BLaER1 (cell line): Measurements from ENCODE around the gene HMG20A.
A peak's percentile ranks its signal among the peaks of the same experiment; 100 is the strongest.

Experiments used
- H3K27ac ChIP-seq: shearing (Covaris generic); formaldehyde crosslinking; 2 replicates; pipeline ENCODE4 v1.8.1; 2022
- H3K27me3 ChIP-seq: shearing (Covaris generic); formaldehyde crosslinking; 2 replicates; pipeline ENCODE4 v1.8.1; 2022
- H3K36me3 ChIP-seq: shearing (Covaris generic); formaldehyde crosslinking; 2 replicates; pipeline ENCODE4 v1.8.1; 2022
- H3K4me1 ChIP-seq: shearing (Covaris generic); formaldehyde crosslinking; 2 replicates; pipeline ENCODE4 v1.8.1; 2022
- H3K4me2 ChIP-seq: shearing (Covaris generic); formaldehyde crosslinking; 2 replicates; pipeline ENCODE4 v1.8.1; 2022
- H3K4me3 ChIP-seq: shearing (Covaris generic); formaldehyde crosslinking; 2 replicates; pipeline ENCODE4 v1.8.1; 2022
- H3K9ac ChIP-seq: shearing (Covaris generic); formaldehyde crosslinking; 2 replicates; pipeline ENCODE4 v1.8.1; 2022
- H3K9me3 ChIP-seq: shearing (Covaris generic); formaldehyde crosslinking; 2 replicates; pipeline ENCODE4 v1.8.1; 2022
- H4K20me1 ChIP-seq: shearing (Covaris generic); formaldehyde crosslinking; 2 replicates; pipeline ENCODE4 v1.8.1; 2022
- Cebpa-rat ChIP-seq: shearing (Covaris generic); IDR thresholded peaks from 2 replicates; pipeline ENCODE4 v1.8.1; 2022

HMG20A gene

GRCh38 chr15:77415450-77416147 is 5.1 kb upstream of the HMG20A start:
- Histone ChIP-seq H3K27ac (no peak overlapping the region), H3K4me2 (no peak overlapping the region), H3K9ac (no peak overlapping the region), H3K9me3 (no peaks in the 10 kb centered on the region), H3K36me3 (no peaks in the 10 kb centered on the region), H3K4me3 (no peak overlapping the region), H3K4me1 (peaks cover 5% of the 10 kb centered on the region; the same call in 1 of the 2 replicates), H4K20me1 (0 out of 2 replicates have a peak, but pooled peaks cover 17% of the 10 kb centered on the region), H3K27me3 (peaks cover 13% of the 10 kb centered on the region)
- TF ChIP-seq Cebpa-rat, result no peak

DNA sequence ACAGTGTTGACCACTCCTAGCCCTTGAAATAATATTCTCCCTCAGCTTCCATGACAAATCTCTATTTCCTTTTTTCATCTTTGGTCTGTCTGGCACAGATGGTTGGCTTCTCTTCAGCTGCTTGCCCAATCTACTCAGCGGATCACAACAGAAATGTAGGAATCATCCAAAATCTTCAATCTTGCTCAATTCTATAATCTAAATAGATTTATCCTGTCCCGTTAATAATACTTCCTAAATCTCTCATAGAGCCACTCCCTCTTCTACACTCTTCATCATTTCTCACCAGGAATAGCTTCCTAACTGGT is 4.6 kb upstream of the HMG20A start:
- H4K20me1 ChIP-seq, result 0 out of 2 replicates have a peak, but pooled peaks cover 17% of the 10 kb centered on the region
- no peaks in the 10 kb centered on the region for H3K9me3 ChIP-seq
- H3K27me3 ChIP-seq, result peaks cover 13% of the 10 kb centered on the region
- H3K4me1 ChIP-seq, result peaks cover 5% of the 10 kb centered on the region; the same call in 1 of the 2 replicates
- no peaks in the 10 kb centered on the region for H3K36me3 ChIP-seq
- no peak overlapping the region for H3K27ac ChIP-seq
- TF ChIP-seq Cebpa-rat, result no peak
- no peak overlapping the region for H3K9ac ChIP-seq
- H3K4me2 ChIP-seq, result no peak overlapping the region
- no peak overlapping the region for H3K4me3 ChIP-seq

GRCh38 chr15:77416954-77417353 is 3.7 kb upstream of the HMG20A start:
- Histone ChIP-seq H3K4me1 (peaks cover 13% of the 10 kb centered on the region), H3K4me3 (no peak overlapping the region), H3K9me3 (no peaks in the 10 kb centered on the region), H3K27me3 (peaks cover 13% of the 10 kb centered on the region), H3K36me3 (no peaks in the 10 kb centered on the region), H3K27ac (no peak overlapping the region), H4K20me1 (0 out of 2 replicates have a peak, but pooled peaks cover 17% of the 10 kb centered on the region), H3K9ac (no peak overlapping the region), H3K4me2 (no peak overlapping the region)
- no peak for TF ChIP-seq Cebpa-rat

DNA sequence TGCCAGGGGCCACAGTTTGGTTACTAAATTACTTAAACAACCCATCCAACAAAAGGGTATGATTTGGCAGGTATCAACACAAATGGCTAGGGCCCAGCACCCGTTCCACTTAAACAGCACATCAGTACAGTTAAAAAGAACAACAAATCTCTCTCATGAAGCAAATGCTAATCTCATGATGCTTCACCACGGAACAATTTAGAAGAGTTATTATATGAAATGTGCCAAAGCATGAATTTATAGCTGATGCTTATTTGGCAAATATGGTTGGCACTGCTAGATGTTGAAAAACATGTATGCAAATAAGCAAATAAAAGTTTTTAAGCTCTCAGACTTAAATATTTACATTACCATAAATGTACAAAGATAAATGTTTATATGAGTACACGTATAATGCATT is 3.1 kb upstream of the HMG20A start:
- H3K4me2 ChIP-seq, result no peak overlapping the region
- TF ChIP-seq Cebpa-rat, result no peak
- H3K4me1 ChIP-seq, result peaks cover 19% of the 10 kb centered on the region
- no peaks in the 10 kb centered on the region for H3K9me3 ChIP-seq
- 0 out of 2 replicates have a peak, but pooled peaks cover 17% of the 10 kb centered on the region for H4K20me1 ChIP-seq
- peaks cover 13% of the 10 kb centered on the region for H3K27me3 ChIP-seq
- H3K27ac ChIP-seq, result no peak overlapping the region
- no peak overlapping the region for H3K4me3 ChIP-seq
- H3K9ac ChIP-seq, result no peak overlapping the region
- H3K36me3 ChIP-seq, result no peaks in the 10 kb centered on the region

DNA sequence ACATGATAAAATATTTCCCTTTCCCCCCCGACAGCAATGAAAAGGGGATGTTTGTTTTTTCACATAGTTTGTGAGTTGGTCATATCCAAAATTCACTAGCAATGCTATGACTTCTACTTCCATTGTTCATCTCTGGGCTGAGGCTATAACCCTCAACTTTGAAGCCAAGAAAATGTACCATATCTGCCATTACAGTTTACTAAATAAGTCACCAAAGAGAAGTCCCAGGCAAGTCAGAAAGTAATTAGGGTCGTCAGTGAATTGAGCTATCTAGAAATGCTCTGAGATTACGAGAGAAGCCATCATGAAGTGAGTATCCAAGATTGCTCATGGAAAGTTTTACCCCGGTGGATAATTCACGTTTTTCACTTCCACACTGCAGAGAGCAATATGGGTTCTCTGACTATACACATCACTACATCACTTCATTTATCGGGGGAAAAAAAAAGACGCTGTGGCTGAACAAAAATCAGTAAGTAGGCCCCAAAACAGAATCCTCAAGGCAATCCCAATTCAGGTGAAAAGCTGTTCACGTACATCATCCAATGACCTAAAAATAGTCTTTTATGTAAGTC is 2.2 kb upstream of the HMG20A start:
- H3K4me1 ChIP-seq, result peaks cover 27% of the 10 kb centered on the region
- H3K9ac ChIP-seq, result no peak overlapping the region
- peak overlapping the region; percentile 94 for H3K4me2 ChIP-seq
- H3K27me3 ChIP-seq, result peaks cover 13% of the 10 kb centered on the region
- H4K20me1 ChIP-seq, result peaks cover 22% of the 10 kb centered on the region; the same call in 1 of the 2 replicates
- H3K36me3 ChIP-seq, result no peaks in the 10 kb centered on the region
- H3K4me3 ChIP-seq, result no peak overlapping the region; the same call in 1 of the 2 replicates
- no peak overlapping the region for H3K27ac ChIP-seq
- no peaks in the 10 kb centered on the region for H3K9me3 ChIP-seq
- TF ChIP-seq Cebpa-rat, result no peak

DNA sequence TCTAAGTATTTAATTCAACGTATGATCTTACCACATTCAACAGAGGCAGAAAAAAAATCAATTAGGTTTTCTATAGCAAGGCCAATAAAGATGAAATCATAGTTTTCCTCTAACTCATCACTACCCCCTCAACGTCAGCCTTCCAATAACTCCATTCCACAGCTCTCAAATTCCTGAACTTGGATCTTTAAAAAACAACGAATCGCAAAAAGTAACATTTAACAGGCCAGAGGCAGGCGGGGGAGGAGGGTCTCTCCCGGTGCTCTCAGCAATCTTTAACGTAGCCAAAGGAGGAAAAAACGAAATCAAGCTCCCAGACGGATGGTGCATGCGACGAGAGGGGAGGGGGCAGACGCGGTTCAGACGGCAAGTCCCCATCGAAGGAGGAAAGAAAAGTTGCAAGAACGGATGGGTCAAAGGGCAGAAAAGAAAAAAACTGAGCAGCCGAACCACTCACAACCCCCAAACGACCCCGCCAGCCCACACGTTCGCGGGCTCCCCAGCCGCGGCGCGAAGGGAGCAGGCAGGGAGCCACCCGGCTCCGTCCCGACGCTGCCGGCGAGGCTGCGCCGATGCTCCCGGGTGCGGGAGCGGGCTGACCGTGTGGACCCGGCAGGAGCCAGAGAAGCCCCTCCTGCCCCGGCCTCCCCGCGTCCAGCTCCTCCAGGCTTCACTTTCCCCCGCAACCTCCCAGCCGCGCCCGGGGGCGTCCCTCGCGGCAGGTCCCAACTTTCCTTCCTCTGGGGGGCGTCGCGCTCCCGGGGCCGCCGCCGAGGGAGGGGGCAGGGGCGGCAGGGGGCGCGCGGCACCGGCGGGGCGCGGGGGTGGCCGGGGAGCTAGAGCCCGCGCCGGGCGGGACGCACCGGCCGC is 1.5 kb upstream of the HMG20A start:
- H3K9ac ChIP-seq, result peak overlapping the region; percentile 90
- TF ChIP-seq Cebpa-rat, result no peak
- peak overlapping the region; percentile 94 for H3K4me2 ChIP-seq
- no peaks in the 10 kb centered on the region for H3K9me3 ChIP-seq
- peaks cover 27% of the 10 kb centered on the region for H3K4me1 ChIP-seq
- peak overlapping the region; percentile 83 for H3K4me3 ChIP-seq
- H3K27ac ChIP-seq, result peak overlapping the region; percentile 62
- peaks cover 13% of the 10 kb centered on the region for H3K27me3 ChIP-seq
- H3K36me3 ChIP-seq, result no peaks in the 10 kb centered on the region
- peaks cover 30% of the 10 kb centered on the region for H4K20me1 ChIP-seq

- no peak for TF ChIP-seq Cebpa-rat
- Histone ChIP-seq H4K20me1 (peaks cover 37% of the 10 kb centered on the region), H3K27ac (peak within 1 kb of the TSS; percentile 92), H3K4me1 (peaks cover 27% of the 10 kb centered on the region), H3K4me3 (peak within 1 kb of the TSS; percentile 83), H3K4me2 (peak within 1 kb of the TSS; percentile 94), H3K9me3 (no peaks in the 10 kb centered on the region), H3K9ac (peak within 1 kb of the TSS; percentile 90), H3K36me3 (no peaks in the 10 kb centered on the region), H3K27me3 (peaks cover 13% of the 10 kb centered on the region)
These were observed 665 bp upstream of the HMG20A start, which contains the start of gene PEAK1 for GRCh38 chr15:77419836-77420609. PEAK1 (minus strand) TSS chr15:77420104; CDS start chr15:77181926, 238,178 bp downstream.

DNA sequence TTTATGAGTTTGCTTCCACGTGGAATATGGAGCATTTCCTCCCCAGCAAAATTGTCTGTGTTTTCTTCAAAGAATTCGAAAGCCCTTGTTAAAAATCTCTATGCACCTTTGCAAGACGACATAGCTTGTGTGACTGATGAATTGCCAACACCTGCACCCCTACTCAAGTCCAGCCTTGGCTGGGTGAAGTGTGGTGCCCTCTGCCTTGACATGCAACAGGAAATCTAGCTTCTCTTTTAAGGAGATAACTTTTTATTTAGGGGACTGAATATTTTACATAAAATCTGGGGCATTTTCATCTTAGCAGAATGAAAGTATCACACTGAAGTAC is 647 bp downstream of the HMG20A start:
- no peak for TF ChIP-seq Cebpa-rat
- peak overlapping the region; percentile 92 for H3K27ac ChIP-seq

DNA sequence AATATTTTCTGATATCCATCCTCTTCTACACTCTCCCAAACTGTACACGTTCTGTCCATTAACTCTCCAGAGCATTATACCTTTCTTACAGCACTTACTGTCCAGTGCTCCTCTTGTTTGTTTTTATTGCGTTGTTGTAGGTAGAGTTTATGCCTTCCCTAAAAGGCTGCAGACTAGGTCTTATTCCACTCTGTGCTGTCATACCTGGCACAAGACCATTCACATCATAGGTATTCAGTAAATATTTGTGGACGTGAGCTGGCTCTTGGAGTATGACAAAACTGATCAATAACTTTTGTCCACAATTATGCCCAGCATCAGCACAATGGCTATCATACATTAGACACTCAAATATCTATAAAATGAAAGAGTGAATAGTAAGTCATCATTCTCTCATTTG is 4.4 kb downstream of the HMG20A start:
- Histone ChIP-seq H3K9me3 (no peaks in the 10 kb centered on the region), H3K9ac (no peak overlapping the region), H3K36me3 (no peaks in the 10 kb centered on the region), H3K4me1 (peaks cover 28% of the 10 kb centered on the region), H4K20me1 (peaks cover 66% of the 10 kb centered on the region), H3K27ac (no peak overlapping the region), H3K27me3 (no peaks in the 10 kb centered on the region), H3K4me3 (no peak overlapping the region), H3K4me2 (no peak overlapping the region)
- TF ChIP-seq Cebpa-rat, result no peak

More for the DNA sequence above, 647 bp downstream of the HMG20A start:
- Histone ChIP-seq H3K9me3 (no peaks in the 10 kb centered on the region), H3K4me1 (peaks cover 27% of the 10 kb centered on the region), H4K20me1 (peaks cover 45% of the 10 kb centered on the region), H3K4me3 (peak overlapping the region; percentile 83), H3K36me3 (no peaks in the 10 kb centered on the region), H3K4me2 (peak overlapping the region; percentile 88), H3K9ac (peak overlapping the region; percentile 90), H3K27me3 (peaks cover 13% of the 10 kb centered on the region)
